LNCaP clone FGC (cell line): ENCODE measurements around the gene CHST8.

Experiments used
- DNase-seq: peaks from one replicate; pipeline ENCODE4 v3.0.0-alpha.2; 2011; ENCODE audit warnings: low read depth
- H3K4me3 ChIP-seq: 2 replicates; pipeline ENCODE4 v1.5.1; 2011; ENCODE audit warnings: mild to moderate bottlenecking, low read depth, low read length, control low read depth
- CTCF ChIP-seq: IDR thresholded peaks from 2 replicates; pipeline ENCODE4 v1.5.1; 2012; ENCODE audit warnings: mild to moderate bottlenecking; ENCODE audit not compliant: control insufficient read depth, insufficient read depth; ENCODE audit errors: extremely low read depth

The CHST8 gene

DNA sequence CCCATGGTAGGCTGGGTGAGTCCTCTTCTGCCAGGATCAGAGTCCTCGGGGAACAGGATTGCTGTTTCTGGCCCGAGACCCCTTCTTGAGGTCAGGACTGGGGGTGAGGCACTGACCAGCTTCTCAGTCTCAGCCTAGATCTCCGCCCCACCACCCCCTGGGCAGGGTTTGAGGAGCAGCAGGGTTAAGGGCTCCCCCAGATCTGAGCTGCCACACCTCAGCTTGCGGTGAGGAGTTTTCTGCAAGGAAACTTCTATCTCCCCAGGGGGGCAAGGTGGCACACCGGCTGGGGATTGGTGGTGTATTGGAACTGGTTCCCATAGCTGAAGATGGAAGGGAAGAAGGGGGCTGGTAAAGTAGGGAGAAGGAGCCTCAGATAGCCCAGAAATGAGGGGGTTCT is 19.5 kb downstream of the CHST8 start:
- no peak overlapping the region for H3K4me3 ChIP-seq
- no peak for TF ChIP-seq CTCF
- no peak for DNase-seq

GRCh38 chr19:33641956-33642498 is 20.3 kb downstream of the CHST8 start:
- TF ChIP-seq CTCF, result no peak
- H3K4me3 ChIP-seq, result no peak overlapping the region
- DNase-seq, result no peak

DNA sequence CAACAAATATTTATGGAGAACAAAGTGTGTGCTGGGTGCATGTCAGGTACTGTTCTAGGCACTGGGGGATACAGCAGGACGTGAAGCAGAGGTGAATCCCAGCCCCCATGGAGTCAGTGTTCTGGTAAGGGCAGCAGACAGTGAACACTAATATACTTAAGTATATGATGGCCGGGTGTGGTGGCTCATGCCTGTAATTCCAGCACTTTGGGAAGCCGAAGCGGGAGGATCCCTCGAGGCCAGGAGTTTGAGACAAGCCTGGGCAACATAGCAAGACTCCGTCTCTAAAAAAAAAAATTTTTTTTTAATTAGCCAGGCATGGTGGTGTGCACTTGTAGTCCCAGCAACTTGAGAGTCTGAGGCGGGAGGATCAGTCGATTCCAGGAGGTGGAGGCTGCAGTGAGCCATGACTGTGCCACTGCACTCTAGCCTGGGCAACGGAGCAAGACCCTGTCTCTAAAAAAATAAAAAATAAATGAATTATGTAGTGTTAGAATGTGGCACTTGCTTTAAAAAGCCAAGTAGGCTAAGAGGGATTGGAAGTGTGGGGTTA is 22.6 kb downstream of the CHST8 start:
- DNase-seq, result no peak
- no peak for TF ChIP-seq CTCF
- no peak overlapping the region for H3K4me3 ChIP-seq

DNA sequence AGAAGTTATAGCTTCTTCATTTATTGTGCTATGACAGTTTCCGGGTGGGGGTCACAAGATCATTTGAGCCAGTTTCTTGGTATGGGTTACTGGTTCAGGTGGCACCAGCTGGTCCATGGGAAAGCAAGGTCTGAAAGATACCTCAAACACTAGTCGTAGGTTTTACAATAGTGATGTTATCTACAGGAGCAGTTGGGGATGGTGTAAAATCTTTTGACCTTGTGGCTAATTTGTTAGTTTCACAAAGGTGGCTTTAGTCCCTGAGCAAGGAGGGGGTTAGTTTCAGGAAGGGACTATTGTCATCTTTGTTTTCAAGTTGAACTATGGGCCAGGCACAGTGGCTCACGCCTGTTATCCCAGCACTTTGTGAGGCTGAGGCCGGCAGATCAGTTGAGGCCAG is 24.6 kb downstream of the CHST8 start:
- TF ChIP-seq CTCF, result no peak
- DNase-seq, result no peak
- H3K4me3 ChIP-seq, result no peak overlapping the region

GRCh38 chr19:33647146-33647545 is 25.4 kb downstream of the CHST8 start:
- H3K4me3 ChIP-seq, result no peak overlapping the region
- no peak for TF ChIP-seq CTCF
- DNase-seq, result no peak

DNA sequence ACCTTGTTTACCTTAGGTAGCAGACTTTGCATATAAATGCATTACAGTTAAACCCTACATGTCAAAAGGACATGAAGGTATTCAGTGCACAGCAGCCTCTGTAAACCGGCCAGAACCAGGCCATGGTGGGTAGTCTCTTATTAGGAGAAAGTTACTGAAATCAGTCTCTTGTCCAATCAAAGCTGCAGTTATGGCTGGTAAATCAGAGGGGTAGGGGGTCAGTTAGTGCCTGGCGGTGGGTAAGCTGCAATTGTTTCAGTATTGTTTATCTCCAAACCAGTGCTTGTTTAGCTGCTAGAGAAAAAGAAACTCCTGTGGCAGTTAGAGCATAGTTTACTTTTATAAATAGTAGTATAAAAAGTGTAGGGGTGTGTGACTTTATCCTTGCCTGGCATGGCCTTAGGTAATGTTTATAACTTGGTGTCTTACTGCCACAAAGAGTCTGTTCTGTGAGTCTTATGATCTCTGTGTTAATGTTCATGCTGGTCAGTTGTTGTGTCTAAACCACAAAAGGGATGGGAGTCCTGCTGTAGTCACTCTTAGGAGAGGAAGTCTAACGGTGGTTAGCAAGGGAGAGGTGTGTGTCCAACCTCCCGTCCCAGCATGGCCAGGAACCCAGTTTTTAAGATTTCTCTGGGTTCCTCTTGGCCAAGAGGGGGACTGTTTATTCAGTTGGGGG is 28.0 kb downstream of the CHST8 start:
- H3K4me3 ChIP-seq, result no peak overlapping the region
- TF ChIP-seq CTCF, result no peak

GRCh38 chr19:33653684-33654083 is 31.9 kb downstream of the CHST8 start:
- H3K4me3 ChIP-seq, result no peak overlapping the region
- no peak for TF ChIP-seq CTCF
- no peak for DNase-seq

More for the DNA sequence above, 28.0 kb downstream of the CHST8 start:
- DNase-seq, result no peak
